NCI-H748 treated with DMSO at 0.1 percent for 48 hours (cell line): ENCODE measurements around the gene MOCS3.

ENCODE experiments used
- DNase-seq: peaks from one replicate; lab custom pipeline; 2025; lab: John Stamatoyannopoulos, UW

The MOCS3 gene

DNA sequence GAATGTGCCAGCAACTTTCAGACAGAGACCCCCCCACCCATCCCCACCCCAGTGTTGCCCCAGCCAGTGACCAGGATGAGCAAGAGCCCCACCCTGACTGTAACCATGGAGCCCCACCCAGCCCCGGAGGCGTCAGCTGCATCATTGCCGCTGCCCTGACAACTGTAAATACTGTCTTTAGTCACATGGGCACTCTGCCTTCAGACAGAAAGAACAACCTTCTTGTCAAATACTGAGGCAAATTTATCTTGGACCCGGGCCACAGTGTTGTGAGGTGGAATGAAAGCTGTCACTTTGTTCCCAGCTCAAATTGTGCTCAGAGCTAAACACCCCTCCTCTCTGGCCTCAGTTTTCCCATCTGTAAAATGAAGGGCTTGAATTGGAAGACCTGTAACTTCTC lies 23.7 kb downstream of the MOCS3 start:
- peak; percentile 11 for DNase-seq

DNA sequence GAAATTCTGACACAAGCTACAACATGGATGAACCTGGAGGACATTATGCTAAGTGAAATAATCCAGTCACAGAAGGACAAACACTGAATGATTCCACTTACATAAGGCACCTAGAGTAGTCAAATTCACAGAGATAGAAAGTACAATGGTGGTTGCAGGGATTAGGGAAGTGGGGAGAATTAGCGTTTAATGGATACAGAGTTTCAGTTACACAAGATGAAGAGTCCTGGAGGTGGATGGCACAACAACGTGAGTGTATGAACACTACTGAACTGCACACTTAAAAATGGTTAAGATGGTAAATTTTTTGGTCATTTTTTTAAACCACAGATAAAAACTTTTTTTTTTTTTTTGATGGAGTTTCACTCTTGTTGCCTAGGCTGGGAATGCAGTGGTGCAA lies 24.7 kb downstream of the MOCS3 start:
- DNase-seq, result no peak

DNA sequence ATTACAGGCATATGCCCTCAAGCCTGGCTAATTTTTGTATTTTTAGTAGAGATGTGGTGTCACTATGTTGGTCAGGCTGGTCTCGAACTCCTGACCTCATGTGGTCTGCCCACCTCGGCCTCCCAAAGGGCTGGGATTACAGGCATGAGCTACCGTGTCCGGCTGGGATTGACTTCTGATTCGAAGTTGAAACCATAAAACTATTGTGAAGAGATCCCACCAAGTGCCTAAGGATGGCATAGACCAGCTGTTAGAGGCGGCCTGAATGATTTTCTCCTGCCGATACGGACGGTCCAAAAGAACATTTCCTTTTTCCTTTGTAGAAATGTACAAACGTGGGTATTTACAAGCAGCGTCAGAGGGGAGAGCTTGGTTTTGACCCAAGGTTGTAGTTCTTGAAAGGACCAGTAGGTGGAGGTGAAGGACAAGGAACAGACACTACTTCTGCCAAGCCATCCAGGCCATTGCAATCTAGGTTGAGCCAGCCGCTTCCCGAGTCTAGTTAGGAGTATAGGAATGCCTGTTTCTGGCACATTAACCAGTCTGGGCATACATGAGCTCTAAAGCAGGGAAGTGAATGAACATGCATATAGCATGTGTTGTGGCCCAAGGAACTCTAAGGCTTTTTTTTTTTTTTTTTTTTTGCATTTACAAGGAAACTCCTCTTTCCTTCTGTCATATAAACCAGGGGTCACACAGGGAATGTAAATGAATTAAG lies 29.0 kb downstream of the MOCS3 start:
- peak; percentile 22 for DNase-seq

DNA sequence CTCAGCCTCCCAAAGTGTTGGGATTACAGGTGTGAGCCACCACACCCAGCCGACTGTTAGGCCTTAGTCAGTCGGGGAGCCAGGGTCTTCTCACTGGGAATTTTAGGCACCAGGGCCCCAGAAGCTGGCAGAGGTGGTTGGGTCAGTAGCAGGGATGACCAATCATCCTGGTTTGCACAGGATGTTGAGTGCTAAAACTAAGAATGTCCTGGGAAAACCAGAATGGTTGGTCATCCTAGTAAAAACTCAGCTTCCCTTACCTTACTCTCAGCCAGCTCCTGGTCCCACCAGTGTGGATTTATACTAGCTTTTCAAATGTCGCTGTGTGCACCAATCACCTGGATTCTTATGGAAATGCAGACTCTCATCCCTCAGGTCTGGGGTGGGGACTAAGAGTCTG lies 32.5 kb downstream of the MOCS3 start:
- no peak for DNase-seq

DNA sequence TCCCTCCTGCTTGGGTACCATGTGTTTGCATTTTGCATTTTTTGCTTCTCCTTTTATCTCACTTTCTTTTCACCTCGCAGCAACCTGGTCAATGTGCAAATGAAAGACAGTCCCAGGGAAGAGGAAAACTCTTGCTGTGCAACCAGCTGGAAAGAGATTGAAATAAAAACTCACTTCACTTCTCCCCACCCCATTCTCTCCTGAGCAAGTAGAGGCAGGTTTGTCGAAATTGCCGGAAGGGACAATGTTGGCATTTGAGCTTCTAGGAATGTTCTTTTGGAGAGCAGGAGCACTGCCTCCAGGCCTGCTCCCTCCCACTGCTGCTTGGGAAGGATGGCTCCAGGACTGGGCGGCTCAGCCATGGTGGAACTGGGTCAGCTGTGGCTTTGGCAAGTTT lies 33.7 kb downstream of the MOCS3 start:
- no peak for DNase-seq

DNA sequence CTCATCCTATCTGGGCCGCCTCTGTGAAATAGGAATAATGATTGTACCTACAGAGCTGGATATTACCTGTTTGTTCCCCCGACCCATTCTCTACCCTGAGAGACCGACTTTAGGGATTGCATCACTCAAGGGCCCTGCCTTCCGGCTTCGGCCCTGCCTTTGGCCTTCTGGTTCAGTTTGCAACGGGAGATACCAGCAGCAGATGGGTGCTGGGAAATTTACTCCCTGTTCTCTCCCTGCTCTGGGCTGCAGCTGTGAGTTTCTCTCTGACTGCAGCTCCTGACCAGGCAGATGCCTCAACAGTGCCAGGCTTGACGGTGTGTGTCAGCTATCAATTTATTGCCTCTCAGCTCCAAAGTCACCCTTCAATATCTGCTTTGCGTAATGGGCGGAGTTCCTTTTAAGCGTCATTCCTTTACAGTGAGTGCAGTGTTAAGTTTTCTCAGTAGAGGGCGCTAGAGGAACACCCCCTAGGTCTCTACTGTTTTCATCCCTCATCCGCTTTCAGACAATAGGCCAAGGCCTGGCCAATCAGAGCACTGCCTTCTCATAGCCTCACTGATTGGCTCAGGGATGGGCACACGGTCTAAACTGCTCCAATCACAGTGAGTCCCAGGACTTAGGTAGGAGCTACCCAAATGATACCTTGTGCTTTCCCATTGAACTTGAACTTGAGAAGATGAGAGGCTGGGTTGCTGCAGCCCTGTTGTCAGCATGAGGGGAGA lies 34.3 kb downstream of the MOCS3 start:
- DNase-seq, result peak; percentile 4

DNA sequence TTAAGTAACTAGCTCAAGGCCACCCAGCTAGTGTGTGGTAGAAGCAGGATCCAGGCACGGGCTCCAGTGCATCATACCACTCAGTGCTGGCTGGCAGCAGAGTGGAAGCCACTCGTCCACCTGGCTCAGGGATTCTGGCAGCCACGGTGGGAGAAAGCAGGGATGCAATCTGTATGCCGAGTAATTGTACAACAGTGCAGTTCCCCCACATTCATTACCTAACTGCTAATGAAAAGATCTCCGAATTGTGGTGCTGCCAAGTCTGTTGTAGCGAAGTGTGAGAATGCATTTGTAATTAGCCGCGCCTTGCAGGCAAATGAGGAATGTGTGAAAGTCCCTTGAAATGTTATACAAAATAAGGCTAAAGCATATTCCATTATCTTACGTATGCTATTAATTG lies 35.3 kb downstream of the MOCS3 start:
- DNase-seq, result no peak

DNA sequence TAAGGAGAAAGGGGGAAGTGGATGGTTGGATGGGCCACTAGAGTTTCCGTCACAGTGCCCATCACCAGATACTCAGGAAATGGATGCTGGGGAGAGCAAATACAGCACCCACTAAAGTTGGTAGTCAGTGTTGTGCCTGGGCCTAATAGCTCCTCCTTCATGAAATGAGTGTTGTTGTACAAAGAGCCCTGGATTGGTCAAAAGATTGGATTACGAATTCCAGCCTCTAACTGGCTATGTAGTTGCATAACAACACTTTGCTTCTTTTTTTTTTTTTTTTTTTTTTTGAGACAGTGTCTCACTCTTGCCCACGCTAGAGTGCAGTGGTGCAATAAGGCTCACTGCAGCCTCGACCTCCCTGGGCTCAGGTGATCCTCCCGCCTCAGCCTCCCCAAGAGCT lies 36.9 kb downstream of the MOCS3 start:
- no peak for DNase-seq

DNA sequence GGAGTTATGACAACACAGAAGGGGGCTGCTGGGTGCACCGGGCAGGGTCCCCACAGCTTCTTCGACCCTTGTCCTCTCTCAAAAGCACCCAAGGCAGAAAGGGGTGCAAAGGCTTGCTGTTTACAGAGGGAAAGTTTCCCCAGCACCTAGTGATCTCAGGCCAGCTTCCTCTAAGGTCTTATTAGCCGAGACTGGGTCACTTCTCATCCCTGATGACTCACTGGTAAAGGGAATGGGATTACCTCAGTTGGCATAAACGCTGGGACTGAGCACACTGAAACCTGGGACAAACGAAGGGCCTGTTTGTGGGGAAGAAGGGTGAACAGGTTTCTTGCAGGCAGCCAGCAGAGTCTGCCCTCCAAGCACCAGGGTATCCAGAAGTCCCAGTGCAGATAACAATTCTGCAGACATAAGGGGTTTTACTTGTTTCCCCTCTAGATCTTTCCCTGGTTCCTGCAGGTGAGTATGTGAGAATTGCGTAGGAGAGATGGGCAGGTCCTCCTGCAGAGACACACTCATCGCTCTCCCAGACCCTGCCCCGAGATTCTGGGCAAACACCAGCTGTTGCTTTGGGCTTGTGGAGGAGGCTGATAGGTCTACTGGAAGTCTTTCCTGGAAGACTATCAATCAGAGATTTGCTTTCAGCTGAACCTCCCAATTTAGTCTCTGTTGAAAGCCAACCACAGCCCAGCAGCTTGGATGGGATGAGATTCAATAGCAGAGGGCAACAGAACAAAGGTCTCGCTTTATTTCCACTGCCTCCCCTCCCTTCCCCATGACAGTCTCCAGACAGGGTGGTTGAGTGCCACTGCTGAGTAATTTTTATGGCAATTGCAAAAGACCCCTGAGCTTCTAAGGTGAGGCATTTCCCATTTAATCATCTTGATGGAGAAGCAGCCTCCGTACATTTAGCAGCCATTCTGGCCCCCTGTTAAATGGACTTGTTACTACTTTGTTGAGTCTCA lies 38.6 kb downstream of the MOCS3 start:
- DNase-seq, result no peak

DNA sequence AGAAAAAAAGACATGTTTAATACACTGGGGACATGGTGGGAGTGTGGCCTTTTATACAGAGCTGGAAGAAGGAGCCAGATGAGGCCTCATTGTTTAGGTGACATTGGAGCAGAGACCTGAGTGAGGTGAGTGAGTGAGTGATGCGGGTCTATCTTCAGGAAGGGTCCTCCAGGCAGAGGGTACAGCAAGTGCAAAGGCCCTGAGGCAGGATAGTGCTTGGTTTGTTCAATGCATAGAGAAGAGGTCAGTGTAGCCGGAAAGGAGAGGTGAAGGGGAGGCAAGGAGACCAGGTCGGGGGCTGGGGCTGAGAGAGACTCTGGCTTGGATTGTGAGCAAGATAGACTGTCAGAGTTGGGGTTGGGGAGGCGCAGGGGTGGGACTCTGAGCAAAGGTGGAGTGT lies 40.7 kb downstream of the MOCS3 start:
- DNase-seq, result no peak

DNA sequence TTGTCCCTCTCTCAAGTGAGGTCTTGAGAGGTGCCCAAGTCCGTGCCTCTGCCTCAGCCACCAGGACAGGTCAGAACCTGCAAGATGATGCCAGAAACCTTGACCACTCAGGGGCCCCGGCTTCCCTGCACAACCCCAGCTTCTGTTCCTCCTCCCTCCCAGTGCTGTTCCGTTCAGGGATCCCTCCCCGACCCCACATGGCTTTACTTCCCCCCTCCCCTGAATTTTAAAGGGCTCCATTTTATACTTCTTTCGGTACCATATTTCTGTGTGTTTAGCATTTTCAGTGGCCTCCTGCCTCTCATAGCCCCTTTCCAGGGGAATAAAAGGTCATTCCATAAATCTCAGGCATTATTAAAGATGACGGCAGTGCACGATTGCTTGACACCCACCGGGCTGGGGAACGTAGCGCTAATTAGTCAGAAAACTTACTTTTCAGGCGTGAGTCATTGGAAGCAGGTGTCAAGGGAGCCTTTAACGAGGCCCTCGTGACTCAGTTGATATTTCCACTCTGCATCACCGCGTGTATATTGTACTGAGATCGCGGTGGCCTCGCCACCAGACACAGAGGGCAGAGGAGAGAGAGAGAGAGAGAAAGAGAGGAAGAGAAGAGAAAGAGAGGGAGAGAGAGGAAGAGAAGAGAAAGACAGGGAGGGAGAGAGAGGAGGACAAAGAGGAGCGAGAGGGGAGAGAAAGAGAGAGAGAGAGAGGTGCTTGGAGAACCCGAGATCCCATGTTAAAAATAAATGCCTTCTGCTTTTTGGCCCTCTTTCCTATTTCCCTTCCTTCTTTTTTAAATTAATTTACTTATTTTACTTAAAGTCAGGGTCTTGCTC lies 43.0 kb downstream of the MOCS3 start:
- DNase-seq, result no peak

DNA sequence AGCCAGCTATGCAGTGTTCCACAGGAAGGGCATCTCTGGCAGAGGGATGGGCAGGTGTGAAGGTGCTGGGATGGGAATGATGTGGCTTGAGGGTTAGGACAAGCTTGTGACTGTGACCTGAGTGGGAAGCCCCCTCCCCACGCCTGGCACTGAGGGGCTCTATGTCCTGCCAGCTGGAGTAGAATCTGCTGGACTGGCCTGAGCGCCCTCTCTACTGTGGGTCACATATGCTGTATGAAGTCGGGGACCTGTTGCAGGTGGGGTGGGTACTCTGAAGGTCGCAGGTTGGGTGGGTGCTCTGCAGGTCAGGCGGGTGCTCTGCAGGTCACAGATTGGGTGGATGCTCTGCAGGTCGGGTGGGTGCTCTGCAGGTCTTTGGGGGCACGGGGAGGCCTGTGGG lies 44.0 kb downstream of the MOCS3 start:
- DNase-seq, result no peak

DNA sequence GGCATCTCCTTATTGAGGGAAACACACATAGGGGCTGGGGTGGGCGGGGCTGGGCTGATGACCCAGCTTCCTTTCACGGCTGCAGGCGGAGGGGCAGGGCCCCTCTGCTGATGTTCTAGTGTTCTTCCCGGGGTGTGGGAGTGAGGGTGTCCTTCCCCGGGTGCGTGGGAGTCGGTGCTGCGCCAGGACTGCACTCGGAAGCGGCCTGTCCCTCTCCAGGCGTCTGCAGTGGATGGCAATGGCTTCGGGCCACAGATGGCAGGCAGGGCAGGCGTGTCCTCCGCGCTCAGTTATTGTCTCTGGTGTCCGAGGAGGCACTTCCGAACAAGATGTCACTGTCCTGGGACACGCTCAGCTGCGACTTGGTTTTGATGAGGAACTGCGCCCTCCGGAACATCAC lies 45.1 kb downstream of the MOCS3 start:
- DNase-seq, result no peak

DNA sequence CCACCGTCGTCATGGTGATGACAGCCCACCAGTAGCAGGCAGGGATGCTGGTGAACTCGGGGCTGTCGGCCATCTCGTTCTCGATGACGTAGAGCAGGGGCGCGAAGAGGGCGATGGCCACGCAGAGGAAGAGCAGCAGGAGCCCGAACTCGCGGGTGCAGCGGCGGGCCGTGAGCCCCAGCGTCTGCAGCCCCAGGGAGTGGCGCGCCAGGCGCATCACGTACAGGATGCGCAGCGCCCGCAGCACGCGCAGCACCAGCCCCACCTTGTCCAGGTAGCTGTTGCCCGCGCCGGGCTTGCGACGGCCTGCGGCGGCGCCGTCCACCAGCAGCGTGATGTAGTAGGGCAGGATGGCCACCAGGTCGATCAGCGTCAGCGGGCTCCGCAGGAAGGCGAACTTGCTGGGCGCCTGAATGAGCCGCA lies 45.7 kb downstream of the MOCS3 start:
- DNase-seq, result no peak

DNA sequence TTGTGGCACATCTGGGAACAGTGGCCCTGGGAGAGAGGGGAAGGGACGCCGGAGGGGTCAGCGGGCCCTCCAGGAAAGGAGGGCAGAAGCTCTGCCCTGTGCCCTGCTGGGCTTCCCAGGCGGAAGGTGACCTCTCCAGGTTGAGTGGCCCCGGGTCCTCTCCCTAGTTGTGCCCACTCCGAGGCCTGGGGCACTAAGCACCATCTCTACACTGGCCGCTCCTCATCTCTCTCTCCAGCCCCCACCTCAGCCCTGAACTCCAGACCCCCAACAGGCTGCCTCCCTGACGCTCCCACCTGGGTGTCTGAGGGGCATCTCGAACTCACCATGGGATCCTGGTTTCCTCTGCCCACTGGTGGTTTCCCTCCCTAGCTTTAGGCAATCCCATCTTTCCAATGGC lies 46.2 kb downstream of the MOCS3 start:
- no peak for DNase-seq

DNA sequence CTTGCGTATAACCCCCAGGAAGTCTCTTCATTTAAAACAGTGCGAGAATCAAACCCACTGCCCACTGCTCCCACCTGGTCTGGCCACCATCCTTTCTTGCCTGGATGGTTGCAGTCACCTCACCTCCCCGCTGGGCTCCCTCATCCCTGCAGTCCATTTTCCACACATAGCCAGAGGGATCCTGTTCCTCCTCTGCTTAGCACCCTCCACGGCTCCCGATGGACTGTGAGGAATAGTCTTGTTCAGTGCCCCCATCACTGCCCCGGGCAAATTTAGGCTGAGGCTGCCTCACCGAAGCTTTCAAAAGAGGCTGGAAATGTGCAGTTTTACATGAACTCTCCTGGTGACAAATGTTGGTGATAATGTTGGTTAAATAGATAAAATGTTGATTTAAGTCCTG lies 46.6 kb downstream of the MOCS3 start:
- no peak for DNase-seq

DNA sequence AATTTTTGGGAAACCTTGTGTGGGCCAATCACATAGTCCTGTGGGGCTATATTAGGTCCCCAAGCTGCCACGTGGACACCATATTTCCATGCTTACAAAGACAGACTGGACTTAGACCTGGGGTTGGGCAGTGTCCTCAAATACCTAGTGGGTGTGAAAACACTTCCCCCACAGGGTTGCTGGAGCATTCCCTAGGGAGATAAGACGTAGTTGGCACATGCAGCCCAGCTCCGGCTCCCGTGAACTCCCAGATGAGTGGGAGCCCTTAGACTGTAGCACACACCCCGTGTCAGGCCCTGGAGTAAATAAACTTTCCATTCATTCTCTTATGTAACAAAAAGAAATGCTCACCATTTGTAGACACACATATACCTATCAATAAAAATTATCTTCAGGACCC lies 50.1 kb downstream of the MOCS3 start:
- DNase-seq, result no peak

DNA sequence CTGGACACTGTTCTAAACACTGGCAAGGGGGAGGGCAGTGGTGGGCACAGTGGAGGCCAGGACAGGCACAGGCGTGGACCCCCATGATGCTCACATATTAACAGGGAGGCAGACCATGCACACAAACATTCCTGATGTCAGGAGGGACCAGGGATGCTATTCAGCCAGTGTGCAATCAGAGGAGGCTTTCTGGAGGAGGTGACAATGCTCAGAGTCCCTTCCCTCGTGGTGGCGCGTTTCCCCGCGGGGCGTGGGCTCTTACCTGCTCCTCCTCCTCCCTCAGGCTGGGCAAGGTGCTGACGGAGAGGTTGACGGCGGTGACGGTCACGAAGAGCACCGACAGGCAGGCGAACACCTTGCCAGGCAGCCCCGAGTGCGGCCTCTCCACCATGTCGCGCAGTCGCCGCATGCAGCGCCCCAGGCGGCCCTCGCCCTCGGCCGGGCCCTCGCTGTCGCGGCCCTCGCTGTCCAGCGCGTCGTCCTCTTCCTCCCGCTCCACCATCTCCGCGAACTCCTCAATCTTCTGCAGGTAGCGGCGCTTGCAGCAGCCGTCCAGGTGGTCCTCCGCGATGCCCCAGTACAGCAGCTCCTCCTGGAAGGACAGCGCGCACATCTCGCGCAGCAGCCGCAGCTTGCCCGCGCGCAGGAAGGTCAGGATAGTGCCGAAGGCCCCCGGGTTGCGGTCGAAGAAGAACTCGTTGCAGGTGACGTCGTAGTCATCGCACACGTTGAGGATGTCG lies 50.9 kb downstream of the MOCS3 start:
- DNase-seq, result no peak

DNA sequence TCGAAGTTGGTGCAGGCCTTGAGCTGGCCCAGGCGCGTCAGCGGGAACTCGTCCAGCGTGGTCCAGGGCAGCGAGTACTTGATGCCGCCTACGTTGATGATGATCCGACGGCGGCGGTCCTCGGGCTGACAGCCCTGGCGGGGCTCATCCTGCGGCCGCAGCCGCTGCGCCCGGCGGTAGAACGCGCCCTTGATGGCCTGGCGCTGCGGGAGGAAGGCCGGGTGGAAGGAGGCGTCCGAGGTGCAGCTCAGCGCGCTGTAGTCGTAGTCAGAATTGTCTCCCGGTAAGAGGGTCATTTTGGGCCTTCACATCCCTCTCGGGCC lies 51.4 kb downstream of the MOCS3 start:
- no peak for DNase-seq

DNA sequence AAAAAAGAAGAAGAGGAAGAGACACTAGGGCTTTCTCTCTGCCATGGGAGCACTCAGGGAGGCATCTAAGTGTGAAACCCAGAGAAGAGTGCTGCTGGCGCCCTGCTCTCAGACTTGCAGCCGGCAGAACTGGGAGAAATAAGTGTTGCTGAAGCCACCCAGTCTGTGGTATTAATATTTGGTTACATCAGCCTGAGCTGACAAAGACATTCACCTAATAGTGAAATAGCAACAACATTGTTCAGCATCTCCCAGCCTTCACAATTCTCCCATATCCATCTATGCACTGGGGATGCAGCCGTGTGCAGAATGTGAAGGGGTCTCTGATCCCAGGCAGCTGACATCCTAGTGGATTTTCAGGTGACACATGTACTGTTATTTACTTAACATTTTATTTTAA lies 52.3 kb downstream of the MOCS3 start:
- DNase-seq, result no peak

DNA sequence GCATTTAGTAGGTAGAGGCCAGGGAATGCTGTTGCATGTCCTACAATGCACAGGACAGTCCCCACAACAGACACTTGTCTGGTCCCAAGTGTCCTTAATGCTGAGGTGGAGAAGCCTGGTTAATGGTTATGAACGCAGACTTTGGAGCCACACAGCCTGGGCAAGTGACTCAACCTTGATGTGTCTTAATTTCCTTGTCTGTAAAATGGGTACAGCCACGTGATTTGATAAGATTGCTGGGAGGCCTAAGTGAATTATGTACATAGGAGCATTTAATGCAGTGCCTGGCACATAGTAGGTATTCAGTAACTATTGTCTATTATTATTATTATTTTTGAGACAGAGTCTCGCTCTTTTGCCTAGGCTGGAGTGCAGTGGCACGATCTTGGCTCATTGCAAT lies 52.9 kb downstream of the MOCS3 start:
- no peak for DNase-seq
